Stimulated activated CD4-positive, alpha-beta T cell treated with anti-CD3 and anti-CD28 coated beads, Interleukin-15, amount 100 ng/mL, for 48 hours (primary cell): Measurements from ENCODE around the gene MRPL36.
A peak's percentile ranks its signal among the peaks of the same experiment; 100 is the strongest.

ENCODE experiments used
- DNase-seq, 2 donors: peaks; one replicate each; pipeline ENCODE4 v3.0.0-alpha.2; 2020; ENCODE audit warnings: low read depth in 2 of 2

Gene MRPL36

DNA sequence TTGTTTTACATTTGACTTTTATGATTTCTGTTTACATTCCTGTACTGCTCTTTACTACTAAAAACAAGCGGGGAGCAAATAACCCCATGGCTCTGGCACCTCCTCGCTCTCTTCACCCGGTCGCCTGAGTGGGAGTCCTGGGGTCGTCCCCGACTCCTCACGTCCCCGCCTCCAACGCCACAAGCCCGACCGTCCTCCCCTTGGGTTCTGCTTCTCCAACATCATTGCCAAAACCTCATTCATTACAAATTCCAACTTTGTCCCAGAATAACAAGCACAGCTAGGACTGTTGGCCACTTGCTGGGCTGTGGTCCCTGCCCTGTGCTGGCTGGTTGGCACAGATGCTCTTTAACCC is 35.1 kb downstream of the MRPL36 start:
- DNase-seq = no peak

DNA sequence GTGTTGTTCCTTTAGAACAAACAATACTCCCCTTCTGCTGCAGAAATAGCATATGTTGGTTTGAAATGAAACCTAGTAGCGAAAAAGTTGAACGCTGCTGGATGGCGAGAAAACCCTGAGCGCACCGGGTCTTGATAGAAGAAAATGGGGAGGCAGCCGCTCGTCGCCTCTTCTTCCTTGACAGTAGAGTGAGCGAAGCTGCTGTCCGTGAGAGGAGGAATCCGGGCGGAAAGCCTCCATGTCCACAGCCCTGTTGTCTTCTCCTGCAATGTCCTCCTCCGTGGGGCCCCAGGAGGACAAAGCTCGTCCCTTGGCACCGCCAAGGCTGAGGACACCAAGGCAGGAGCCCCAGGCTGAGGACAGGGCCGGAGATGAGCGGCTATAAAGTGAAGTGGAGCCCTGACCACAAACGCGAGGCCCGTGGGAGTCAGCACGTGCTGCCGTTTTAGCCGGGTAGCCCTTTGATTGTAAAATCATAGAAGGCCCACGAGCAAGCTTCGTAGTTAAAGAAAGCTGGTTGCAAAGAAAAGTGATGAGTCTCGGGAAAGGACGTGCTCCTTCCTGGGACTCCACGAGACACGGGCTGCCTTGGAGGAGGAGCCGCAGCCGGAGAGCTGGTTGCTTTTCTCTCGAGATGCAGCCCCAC is 35.6 kb downstream of the MRPL36 start:
- DNase-seq = no peak

GRCh38 chr5:1763548-1763911 is 36.1 kb downstream of the MRPL36 start:
- peak in 1 of 2 donors; percentile 17 for DNase-seq

GRCh38 chr5:1762883-1763547 is 36.6 kb downstream of the MRPL36 start:
- no peak for DNase-seq

DNA sequence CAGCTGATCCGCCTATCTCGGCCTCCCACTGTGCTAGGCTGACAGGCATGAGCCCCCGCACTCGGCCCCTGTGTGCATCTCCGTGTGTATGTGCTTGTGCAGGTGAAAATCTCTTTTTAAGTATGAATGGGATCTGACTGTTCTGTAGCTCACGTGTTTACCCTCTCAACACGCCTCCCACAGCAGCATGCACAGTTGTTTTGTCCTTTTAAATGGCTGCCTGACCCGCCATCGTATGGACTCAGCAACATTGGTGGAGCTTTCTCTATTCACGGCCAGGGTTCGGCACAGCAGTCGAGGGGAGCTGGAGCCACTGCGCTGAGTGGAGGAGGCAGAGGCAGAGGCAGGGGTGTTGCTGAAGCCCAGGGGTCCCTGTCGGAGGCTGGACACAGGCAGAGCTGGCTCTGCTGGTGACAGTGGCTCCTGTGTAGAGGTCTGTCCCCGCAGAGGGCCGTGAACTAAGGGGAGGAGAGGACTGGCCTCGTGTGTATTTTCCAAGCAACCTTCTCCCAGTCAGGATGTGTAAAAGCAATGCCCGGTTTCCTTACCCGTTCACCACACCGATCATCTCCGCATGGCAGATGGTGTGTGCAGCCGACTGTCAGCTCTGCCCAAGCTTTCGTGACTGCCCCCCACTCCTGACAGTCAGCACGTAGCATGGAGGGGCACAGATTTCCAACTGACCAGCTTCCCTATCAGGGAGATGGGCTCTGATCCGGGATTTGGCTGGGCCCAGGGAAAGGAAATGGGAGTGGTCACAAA is 37.3 kb downstream of the MRPL36 start:
- no peak for DNase-seq

GRCh38 chr5:1761453-1761755 is 38.2 kb downstream of the MRPL36 start:
- DNase-seq = no peak

DNA sequence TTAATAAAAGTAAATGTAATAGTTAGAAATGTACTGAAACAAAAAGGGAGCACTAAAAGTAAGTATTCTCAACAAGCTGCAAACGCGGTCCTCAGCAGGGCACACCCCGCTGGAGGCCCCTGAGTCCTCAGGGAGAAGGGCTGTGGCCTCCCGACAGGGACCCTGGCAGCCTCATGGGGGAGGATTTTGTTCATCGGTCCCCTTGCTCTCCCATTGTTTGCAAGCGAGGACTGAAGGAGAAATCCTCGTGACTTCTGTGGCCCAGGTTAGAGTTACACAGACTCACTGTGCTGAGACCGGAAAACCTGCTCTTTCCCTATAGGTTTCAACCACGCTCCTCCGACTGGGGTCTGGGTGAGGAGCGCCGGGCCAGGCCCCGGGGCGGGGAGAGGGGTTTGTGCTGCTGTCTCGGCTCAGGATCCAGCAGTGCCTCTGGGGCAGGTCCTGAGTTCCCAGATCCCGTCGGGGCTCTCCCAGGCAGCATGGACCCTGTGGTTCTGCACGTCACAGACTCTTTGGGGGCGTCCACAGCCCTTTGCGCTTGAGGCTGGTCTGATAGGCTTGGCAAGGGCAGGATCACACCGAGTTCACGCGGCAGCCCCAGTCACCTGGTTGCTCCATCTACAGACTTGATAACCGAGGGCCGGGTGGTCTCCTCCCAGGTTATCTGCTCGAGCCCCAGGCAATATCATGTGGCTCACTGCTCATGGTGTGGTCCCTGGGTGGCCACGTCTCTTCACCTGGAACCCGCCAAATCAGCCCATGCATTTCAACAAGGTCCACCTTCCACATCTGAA is 38.8 kb downstream of the MRPL36 start:
- no peak for DNase-seq

GRCh38 chr5:1760231-1760630 is 39.4 kb downstream of the MRPL36 start:
- no peak for DNase-seq

GRCh38 chr5:1759378-1759970 is 40.2 kb downstream of the MRPL36 start:
- DNase-seq = no peak

GRCh38 chr5:1758574-1758973 is 41.1 kb downstream of the MRPL36 start:
- DNase-seq = no peak

DNA sequence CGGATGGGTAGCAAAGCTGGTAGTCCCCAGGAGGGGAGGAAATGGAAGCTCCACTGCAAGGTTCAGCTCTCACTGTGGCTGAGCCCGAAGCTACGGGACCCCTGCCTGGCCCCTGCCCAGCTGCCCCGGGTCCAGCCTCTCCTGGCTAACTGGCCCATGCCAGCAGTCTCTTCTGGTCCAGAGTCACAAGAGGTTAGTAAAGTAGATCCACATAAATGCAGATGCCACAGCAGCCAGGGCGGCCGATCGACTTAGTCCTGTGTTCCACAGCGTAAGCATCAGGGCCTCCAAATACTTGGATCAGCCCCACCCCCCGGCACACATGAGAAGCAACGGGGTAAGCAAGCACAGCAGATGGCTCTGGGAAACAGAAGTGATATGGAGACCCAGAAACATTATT is 42.1 kb downstream of the MRPL36 start:
- no peak for DNase-seq

GRCh38 chr5:1756481-1756880 is 43.2 kb downstream of the MRPL36 start:
- no peak for DNase-seq

- no peak for DNase-seq
These were observed 44.2 kb downstream of the MRPL36 start for GRCh38 chr5:1755321-1755949.

DNA sequence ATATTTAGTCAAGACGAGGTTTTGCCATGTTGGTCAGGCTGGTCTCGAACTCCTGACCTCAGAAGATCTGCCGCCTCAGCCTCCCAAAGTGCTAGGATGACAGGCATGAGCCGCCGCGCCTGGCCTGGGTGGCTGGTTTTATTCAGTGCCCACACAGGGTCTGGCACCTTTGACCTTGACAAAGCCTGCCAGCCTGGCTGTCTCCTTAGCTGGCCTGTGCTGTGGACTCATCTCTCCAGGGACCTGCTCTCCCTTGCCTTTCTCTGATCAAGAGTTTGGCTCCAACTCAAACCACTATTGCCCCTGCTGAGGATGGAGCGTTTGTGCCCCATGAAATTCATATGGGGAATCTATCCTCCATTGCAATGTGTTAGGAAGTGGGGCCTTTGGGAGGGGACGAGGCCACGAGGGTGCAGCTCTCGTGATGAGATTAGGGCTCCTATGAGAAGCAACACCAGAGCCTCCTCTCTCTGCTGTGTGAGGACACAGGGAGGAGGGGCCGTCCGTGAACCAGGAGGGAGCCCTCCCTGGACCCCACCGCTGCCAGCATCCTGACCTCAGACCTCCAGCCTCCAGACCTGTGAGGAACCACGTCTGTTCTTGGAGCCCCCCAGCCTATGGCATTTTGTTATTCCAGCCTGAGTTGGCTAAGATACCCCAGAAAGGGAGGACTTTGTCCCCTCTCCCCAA is 45.0 kb downstream of the MRPL36 start:
- no peak for DNase-seq

GRCh38 chr5:1753490-1753889 is 46.1 kb downstream of the MRPL36 start:
- no peak for DNase-seq

GRCh38 chr5:1752881-1753280 is 46.8 kb downstream of the MRPL36 start:
- no peak for DNase-seq

- DNase-seq = no peak
These were observed 47.5 kb downstream of the MRPL36 start for GRCh38 chr5:1751864-1752822.

- no peak for DNase-seq
These were observed 48.4 kb downstream of the MRPL36 start for GRCh38 chr5:1751026-1751863.

GRCh38 chr5:1750469-1750868 is 49.2 kb downstream of the MRPL36 start:
- no peak for DNase-seq
